ENCODE measurements around the gene POLR2J. TPM values are rescaled to one million over a fixed set of nuclear protein-coding genes. Genes with fewer than 3 reads are reported as not detected.

The POLR2J gene
- total and polyA plus RNA-seq, 10 of the 15 experiments (the other 5 are each of a cell fraction or from before 2014, with no cell fraction given), result 16.4 to 119 (median 77.4) TPM

DNA sequence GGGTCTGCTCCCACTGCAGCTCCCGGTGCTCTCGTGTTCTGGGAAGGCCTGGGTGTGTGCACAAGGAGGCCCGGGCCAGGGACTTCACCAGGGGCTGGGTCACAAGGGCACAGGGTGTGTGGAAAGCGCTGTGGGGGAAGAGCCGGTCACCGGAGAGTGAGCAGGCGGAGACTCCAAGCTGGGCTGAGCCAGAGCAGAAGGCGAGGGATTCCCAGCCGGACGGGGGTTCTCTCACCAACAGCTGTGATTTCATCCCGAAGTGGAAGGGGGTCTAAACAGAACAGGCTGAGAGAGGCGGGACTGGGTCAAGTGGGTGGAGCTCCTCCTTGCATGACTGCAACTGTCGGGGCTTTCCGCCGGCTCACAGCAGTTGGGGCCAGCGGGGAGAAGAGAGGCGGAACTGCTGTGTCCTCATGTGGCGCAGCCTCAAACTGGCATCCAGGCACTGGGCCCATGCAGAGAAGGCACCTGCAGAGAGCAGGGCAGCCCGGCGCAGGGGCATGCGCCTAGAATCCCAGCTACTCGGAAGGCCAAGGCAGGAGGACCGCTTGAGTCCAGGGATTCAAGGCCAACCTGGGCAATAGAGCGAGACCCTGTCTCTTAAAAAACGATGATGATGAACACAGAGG lies 53.0 kb downstream of the POLR2J start (continued):
- TF ChIP-seq NFYA (IDR thresholded peaks at IDR 0.05; ENCODE audit: borderline replicate concordance, low read depth, low read length) (no peak), KDM1A (IDR thresholded peaks at IDR 0.05; ENCODE audit: borderline replicate concordance) (no peak), MEF2A (IDR thresholded peaks at IDR 0.05; ENCODE audit: insufficient read depth, low read depth, low read length) (peak; percentile 62), IKZF2 (IDR thresholded peaks at IDR 0.05) (peak; percentile 76 to 83), RELB (IDR thresholded peaks at IDR 0.05; ENCODE audit: low read depth) (peak; percentile 99), ZNF274 (IDR thresholded peaks at IDR 0.05; ENCODE audit: insufficient read depth, insufficient read length) (no peak), E2F4 (IDR thresholded peaks at IDR 0.05; ENCODE audit: low read depth, low read length) (no peak; the same call in 1 of the 2 replicates), RCOR1 (conservative IDR thresholded peaks at IDR 0.05; ENCODE audit: low read depth, low read length) (0 out of 2 replicates have a peak, but pooled peaks have one; percentile 15), HDAC2 (IDR thresholded peaks at IDR 0.05) (no peak), PML (IDR thresholded peaks at IDR 0.05; ENCODE audit: low read length) (no peak), POLR2AphosphoS2 (IDR thresholded peaks at IDR 0.05; ENCODE audit: low read depth, low read length) (peak; percentile 92), TBL1XR1 (IDR thresholded peaks at IDR 0.05; ENCODE audit: low read depth, low read length) (peak; percentile 46; the same call in 1 of the 2 replicates), SUPT20H (IDR thresholded peaks at IDR 0.05; ENCODE audit: borderline replicate concordance, control insufficient read depth, low read depth, low read length) (no peak), BMI1 (IDR thresholded peaks at IDR 0.05; ENCODE audit: borderline replicate concordance) (no peak), EGR1 (IDR thresholded peaks at IDR 0.05; ENCODE audit: borderline replicate concordance in 1 of 2, low read depth in 2 of 2, low read length in 2 of 2) (no peak), NBN (IDR thresholded peaks at IDR 0.05) (peak; percentile 69; the same call in 1 of the 2 replicates)
- TF ChIP-seq, protein P1, sequence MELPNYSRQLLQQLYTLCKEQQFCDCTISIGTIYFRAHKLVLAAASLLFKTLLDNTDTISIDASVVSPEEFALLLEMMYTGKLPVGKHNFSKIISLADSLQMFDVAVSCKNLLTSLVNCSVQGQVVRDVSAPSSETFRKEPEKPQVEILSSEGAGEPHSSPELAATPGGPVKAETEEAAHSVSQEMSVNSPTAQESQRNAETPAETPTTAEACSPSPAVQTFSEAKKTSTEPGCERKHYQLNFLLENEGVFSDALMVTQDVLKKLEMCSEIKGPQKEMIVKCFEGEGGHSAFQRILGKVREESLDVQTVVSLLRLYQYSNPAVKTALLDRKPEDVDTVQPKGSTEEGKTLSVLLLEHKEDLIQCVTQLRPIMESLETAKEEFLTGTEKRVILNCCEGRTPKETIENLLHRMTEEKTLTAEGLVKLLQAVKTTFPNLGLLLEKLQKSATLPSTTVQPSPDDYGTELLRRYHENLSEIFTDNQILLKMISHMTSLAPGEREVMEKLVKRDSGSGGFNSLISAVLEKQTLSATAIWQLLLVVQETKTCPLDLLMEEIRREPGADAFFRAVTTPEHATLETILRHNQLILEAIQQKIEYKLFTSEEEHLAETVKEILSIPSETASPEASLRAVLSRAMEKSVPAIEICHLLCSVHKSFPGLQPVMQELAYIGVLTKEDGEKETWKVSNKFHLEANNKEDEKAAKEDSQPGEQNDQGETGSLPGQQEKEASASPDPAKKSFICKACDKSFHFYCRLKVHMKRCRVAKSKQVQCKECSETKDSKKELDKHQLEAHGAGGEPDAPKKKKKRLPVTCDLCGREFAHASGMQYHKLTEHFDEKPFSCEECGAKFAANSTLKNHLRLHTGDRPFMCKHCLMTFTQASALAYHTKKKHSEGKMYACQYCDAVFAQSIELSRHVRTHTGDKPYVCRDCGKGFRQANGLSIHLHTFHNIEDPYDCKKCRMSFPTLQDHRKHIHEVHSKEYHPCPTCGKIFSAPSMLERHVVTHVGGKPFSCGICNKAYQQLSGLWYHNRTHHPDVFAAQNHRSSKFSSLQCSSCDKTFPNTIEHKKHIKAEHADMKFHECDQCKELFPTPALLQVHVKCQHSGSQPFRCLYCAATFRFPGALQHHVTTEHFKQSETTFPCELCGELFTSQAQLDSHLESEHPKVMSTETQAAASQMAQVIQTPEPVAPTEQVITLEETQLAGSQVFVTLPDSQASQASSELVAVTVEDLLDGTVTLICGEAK (IDR thresholded peaks at IDR 0.05; ENCODE audit: borderline replicate concordance), result no peak
- TF ChIP-seq, protein P2, sequence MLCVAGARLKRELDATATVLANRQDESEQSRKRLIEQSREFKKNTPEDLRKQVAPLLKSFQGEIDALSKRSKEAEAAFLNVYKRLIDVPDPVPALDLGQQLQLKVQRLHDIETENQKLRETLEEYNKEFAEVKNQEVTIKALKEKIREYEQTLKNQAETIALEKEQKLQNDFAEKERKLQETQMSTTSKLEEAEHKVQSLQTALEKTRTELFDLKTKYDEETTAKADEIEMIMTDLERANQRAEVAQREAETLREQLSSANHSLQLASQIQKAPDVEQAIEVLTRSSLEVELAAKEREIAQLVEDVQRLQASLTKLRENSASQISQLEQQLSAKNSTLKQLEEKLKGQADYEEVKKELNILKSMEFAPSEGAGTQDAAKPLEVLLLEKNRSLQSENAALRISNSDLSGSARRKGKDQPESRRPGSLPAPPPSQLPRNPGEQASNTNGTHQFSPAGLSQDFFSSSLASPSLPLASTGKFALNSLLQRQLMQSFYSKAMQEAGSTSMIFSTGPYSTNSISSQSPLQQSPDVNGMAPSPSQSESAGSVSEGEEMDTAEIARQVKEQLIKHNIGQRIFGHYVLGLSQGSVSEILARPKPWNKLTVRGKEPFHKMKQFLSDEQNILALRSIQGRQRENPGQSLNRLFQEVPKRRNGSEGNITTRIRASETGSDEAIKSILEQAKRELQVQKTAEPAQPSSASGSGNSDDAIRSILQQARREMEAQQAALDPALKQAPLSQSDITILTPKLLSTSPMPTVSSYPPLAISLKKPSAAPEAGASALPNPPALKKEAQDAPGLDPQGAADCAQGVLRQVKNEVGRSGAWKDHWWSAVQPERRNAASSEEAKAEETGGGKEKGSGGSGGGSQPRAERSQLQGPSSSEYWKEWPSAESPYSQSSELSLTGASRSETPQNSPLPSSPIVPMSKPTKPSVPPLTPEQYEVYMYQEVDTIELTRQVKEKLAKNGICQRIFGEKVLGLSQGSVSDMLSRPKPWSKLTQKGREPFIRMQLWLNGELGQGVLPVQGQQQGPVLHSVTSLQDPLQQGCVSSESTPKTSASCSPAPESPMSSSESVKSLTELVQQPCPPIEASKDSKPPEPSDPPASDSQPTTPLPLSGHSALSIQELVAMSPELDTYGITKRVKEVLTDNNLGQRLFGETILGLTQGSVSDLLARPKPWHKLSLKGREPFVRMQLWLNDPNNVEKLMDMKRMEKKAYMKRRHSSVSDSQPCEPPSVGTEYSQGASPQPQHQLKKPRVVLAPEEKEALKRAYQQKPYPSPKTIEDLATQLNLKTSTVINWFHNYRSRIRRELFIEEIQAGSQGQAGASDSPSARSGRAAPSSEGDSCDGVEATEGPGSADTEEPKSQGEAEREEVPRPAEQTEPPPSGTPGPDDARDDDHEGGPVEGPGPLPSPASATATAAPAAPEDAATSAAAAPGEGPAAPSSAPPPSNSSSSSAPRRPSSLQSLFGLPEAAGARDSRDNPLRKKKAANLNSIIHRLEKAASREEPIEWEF (IDR thresholded peaks at IDR 0.05; ENCODE audit: insufficient replicate concordance, low read depth, low read length), result no peak
